Measurements from ENCODE around the gene IFIT1.

IFIT1 gene

DNA sequence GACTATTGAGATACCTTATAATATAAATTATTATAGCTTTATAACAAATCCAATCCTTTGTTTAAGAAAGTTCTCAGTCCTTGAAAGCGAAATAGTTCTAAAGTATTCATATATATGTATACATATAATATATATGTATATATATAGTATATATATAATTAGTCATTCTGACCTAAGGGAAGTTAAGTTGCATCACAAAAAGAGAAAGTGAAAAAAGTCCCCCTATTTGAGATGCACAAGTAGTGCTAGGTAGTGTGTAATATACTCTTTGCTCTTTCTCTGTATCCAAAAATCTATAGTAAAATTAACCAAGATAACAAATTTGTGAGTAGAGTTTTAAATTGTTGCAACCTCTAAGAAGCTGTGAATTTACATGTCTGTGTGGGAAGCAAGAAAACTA is 27.9 kb upstream of the IFIT1 start:
- Histone ChIP-seq H3K4me3 (ENCODE audit: low read depth, low read length) (no peak overlapping the region), H3K4me1 (ENCODE audit: control insufficient read depth, insufficient read depth, low read length) (no peaks in the 10 kb centered on the region), H3K36me3 (ENCODE audit: control insufficient read depth in 2 of 2, insufficient read depth in 1 of 2, low read length in 2 of 2) (no peaks in the 10 kb centered on the region), H3K27ac (ENCODE audit: extremely low read depth, low read depth, low read length) (no peak overlapping the region), H3K9me3 (ENCODE audit: control insufficient read depth, insufficient read depth, low read depth, low read length) (no peaks in the 10 kb centered on the region)
- CTCF ChIA-PET = interaction anchor here (1.0 to 1.6 kb wide), 4 partner anchors 18 to 101 kb away, joined by 3 read pairs; partner anchors contain the start of gene IFIT2
- no peak for TF ChIP-seq ZXDB (tag by site-specific recombination; IDR thresholded peaks at IDR 0.05)
- no peak for TF ChIP-seq ZBTB26 (tag by site-specific recombination; optimal IDR thresholded peaks at IDR 0.05)
- TF ChIP-seq ZNF501 (tag by site-specific recombination; IDR thresholded peaks at IDR 0.05) = no peak
- TF ChIP-seq ZNF155 (tag by site-specific recombination; IDR thresholded peaks at IDR 0.05) = no peak
- no peak for TF ChIP-seq ZNF596 (tag by site-specific recombination; IDR thresholded peaks at IDR 0.05)
- no peak for TF ChIP-seq ZFP41 (tag by site-specific recombination; IDR thresholded peaks at IDR 0.05; ENCODE audit: borderline replicate concordance)
- TF ChIP-seq ZNF280C (tag by site-specific recombination; IDR thresholded peaks at IDR 0.05) = no peak
- no peak for TF ChIP-seq ZNF211 (tag by site-specific recombination; IDR thresholded peaks at IDR 0.05; ENCODE audit: low read depth)
- TF ChIP-seq ZNF621 (tag by site-specific recombination; IDR thresholded peaks at IDR 0.05) = no peak
- no peak for TF ChIP-seq ZNF223 (tag by site-specific recombination; IDR thresholded peaks at IDR 0.05)
- no peak for TF ChIP-seq ZNF221 (tag by site-specific recombination; IDR thresholded peaks at IDR 0.05; ENCODE audit: borderline replicate concordance)
- no peak for TF ChIP-seq ZBTB7A (tag by site-specific recombination; IDR thresholded peaks at IDR 0.05; ENCODE audit: low read depth)
- TF ChIP-seq ZNF302 (tag by site-specific recombination; IDR thresholded peaks at IDR 0.05; ENCODE audit: low read depth) = no peak
- no peak for TF ChIP-seq GFI1B (tag by site-specific recombination; IDR thresholded peaks at IDR 0.05)
- POLR2A ChIA-PET = no interaction called here

DNA sequence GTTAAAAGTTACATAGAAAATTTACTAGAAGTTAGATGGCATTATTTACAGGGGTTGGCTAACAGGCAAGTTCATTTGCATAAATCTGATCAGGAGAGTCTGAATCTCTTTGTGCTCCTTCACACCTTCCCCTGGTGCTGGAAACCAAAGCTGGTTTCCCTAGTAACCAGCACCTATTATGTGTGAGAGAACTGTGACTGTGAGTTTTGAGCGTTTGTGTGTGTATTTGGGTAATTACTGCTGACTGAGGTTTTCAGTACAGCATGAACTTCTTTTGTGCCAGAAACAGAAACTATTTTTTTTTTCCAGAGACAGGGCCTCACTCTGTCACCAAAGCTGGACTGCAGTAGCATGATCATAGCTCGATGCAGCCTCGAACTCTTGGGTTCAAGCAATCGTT is 24.9 kb upstream of the IFIT1 start:
- Histone ChIP-seq H3K4me1 (ENCODE audit: control insufficient read depth, insufficient read depth, low read length) (no peaks in the 10 kb centered on the region), H3K27ac (ENCODE audit: extremely low read depth, low read depth, low read length) (no peak overlapping the region), H3K36me3 (ENCODE audit: control insufficient read depth in 2 of 2, insufficient read depth in 1 of 2, low read length in 2 of 2) (no peaks in the 10 kb centered on the region), H3K4me3 (ENCODE audit: low read depth, low read length) (no peak overlapping the region), H3K9me3 (ENCODE audit: control insufficient read depth, insufficient read depth, low read depth, low read length) (no peaks in the 10 kb centered on the region)
- ChIA-PET POLR2A (no interaction called here), CTCF (interaction anchor here (0.5 kb wide), 1 partner anchor 22 kb away, joined by 3 read pairs; no protein-coding TSS in a partner anchor)
- no peak for TF ChIP-seq MYNN (tag by site-specific recombination; IDR thresholded peaks at IDR 0.05; ENCODE audit: borderline replicate concordance)
- TF ChIP-seq KLF9 (tag by site-specific recombination; IDR thresholded peaks at IDR 0.05; ENCODE audit: low read depth) = no peak
- TF ChIP-seq ZNF155 (tag by site-specific recombination; IDR thresholded peaks at IDR 0.05) = no peak
- TF ChIP-seq ZBTB21 (tag by site-specific recombination; IDR thresholded peaks at IDR 0.05) = no peak
- TF ChIP-seq ZNF529 (tag by site-specific recombination; IDR thresholded peaks at IDR 0.05; ENCODE audit: insufficient replicate concordance) = no peak
- TF ChIP-seq ZNF133 (tag by site-specific recombination; IDR thresholded peaks at IDR 0.05) = no peak
- TF ChIP-seq BCL11A (tag by site-specific recombination; IDR thresholded peaks at IDR 0.05; ENCODE audit: low read depth) = no peak
- no peak for TF ChIP-seq ZNF621 (tag by site-specific recombination; IDR thresholded peaks at IDR 0.05)
- no peak for TF ChIP-seq GLI4 (tag by site-specific recombination; IDR thresholded peaks at IDR 0.05)
- no peak for TF ChIP-seq ZNF19 (tag by site-specific recombination; IDR thresholded peaks at IDR 0.05; ENCODE audit: low read depth)
- no peak for TF ChIP-seq ZNF398 (tag by site-specific recombination; IDR thresholded peaks at IDR 0.05)
- no peak for TF ChIP-seq YY2 (tag by site-specific recombination; IDR thresholded peaks at IDR 0.05)
- no peak for TF ChIP-seq SP2 (tag by site-specific recombination; IDR thresholded peaks at IDR 0.05)
- TF ChIP-seq ZNF514 (tag by site-specific recombination; IDR thresholded peaks at IDR 0.05) = no peak
- no peak for TF ChIP-seq ZNF585B (tag by site-specific recombination; IDR thresholded peaks at IDR 0.05)
- TF ChIP-seq ZNF366 (tag by site-specific recombination; conservative IDR thresholded peaks at IDR 0.05) = no peak
- no peak for TF ChIP-seq ZNF48 (tag by site-specific recombination; IDR thresholded peaks at IDR 0.05)
- TF ChIP-seq ZNF473 (tag by site-specific recombination; IDR thresholded peaks at IDR 0.05) = no peak
- no peak for TF ChIP-seq TCF7L2 (IDR thresholded peaks at IDR 0.05; ENCODE audit: borderline replicate concordance, low read depth, low read length)
- no peak for TF ChIP-seq ZNF423 (tag by site-specific recombination; IDR thresholded peaks at IDR 0.05)

Data from HEK293 (cell line).